ENCODE measurements around the gene MEIS2.
A peak's percentile ranks its signal among the peaks of the same experiment; 100 is the strongest.

MEIS2 gene

DNA sequence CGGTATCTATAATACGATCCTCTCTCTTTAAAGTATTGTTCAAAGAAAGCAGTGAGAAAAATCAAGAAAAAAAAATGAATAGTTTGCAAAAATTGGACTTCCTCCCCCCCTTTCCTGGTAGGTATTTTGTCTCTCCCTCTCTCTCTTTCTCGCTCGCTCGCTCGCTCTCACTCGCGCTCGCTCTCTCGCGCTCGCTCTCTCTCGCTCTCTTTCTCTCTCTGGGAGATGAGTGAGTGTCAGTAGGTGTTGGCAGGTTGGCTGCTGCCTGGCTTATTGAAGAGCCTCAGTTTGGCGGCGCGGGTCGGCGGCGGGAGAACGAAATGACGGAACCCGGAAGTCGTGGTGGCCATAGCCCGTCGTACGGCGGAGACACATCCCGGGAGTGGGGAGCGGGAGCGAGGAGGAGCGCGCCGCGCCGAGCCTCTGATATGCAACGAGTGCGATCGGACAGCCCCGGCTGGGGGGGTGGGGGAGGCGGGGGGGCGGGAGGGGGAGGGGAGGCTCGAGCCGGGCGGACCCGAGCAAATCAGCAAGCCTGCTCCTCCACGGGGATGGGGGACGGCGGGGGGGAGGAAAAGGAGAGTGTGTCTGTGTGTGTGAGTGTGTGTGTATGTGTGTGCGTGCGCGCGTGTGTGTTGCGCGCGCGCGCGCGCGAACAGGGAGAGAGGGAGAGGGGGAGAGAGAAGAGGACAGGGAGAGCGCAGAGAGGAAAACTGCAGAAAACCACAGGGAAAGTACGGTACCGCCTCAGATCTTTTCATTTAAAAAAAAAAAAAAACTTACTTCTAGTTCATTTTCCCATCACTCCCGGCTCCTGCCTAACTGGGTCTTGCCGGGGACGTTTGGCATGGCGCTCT lies at the start of gene MEIS2:
Gene MEIS2 (minus strand): TSS at position 441 of the 857 bp plus-strand sequence. CDS start 1,083 bp downstream, outside the sequence.
- DNase-seq, result peak; percentile 33

DNA sequence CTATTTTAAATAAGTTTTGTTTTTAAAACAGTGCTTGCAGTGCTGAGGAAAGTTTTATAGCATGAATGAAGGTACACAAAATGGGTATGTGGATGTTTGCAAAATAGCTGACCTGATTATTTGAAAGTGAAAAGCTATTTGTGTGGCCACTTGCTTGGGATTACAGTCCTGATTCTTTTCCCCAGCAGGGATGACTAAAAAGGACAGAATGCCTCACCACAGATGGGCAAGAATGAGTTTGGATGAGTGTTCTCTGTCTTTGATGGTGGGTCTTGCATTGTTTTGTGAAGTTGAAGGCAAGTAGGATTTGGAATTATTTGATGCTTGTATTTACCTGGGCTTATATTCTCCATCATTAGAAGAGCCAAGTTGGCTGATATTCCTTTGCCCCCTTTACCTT lies 48.8 kb upstream of the MEIS2 start:
- no peak for DNase-seq

DNA sequence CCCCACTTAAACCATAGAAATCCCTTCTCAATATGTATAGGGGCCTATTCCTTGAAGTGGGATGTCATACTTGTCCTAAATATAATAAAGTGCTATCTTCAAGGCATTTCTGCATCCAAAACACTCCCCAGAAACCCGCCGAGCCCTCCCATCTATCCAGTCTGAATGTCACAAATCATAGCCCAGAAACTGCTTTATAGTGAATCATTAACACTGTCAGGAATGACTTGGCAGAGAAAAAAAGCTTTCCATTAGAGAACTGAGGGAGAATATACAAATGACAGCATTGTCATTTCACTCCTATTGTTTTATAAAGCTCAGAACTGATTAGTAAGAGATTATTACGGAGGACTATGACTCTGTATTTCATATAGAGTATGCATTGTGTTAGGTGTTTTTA lies 48.4 kb upstream of the MEIS2 start:
- DNase-seq, result no peak

DNA sequence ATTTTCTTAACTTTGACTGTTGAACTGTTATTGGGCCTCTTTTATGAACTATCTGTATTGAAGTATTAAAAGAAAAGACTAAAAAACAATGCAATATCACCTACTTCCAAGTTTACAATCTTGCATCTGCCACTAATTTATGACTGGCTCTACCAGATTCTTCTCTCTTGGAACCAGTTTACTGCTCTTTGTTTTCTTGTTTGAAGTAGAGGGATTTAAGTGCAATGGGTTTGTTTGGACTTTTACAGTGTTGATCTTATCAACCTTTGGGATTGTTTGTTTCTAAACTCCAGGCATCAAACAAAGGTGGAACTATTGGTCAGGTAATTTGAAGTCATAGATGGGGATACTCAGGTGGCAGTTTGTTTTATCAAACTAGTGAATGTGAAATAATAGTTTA lies 43.0 kb upstream of the MEIS2 start:
- no peak for DNase-seq

DNA sequence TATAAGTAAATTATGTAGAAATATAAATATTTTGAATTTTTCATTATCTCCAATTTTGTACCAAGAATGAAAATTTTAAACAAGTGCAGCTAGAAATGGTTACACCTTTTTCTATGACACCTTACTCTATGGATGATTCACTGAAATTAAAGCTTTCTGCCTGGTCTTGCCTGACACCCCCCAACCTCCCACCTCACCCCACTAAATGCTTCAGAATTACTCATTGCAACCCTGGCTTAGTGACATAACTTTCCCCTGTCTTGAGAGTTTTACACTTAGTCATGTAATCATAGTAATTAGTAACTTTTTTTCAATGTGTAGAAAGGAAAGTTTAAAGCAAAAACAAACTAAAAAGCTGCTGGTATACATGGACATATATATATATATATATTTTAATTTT lies 42.0 kb upstream of the MEIS2 start:
- no peak for DNase-seq

DNA sequence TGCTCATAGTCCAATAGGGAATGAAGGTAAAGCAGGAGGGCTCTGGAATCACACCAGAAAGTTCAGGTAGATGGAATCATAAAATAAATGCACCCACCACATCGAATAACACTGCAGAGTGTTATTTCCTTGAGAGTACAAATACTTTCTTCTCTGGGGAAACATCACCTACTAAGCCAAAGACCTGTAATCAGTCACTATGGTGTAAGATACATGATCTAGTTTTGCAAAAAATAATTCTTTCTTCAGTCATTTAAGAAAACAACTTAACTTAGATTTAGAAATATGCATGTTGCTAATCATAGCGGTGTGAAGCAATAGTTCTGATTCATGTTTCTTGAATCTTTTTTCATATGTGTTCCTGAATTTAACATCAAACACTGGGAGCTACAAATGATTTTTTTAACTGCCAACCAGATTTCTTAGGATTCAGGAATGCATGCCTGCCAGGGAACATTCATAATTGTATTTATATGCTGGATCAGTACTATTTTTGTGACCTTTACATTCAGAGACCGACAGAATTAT lies 40.2 kb upstream of the MEIS2 start:
- DNase-seq, result no peak

DNA sequence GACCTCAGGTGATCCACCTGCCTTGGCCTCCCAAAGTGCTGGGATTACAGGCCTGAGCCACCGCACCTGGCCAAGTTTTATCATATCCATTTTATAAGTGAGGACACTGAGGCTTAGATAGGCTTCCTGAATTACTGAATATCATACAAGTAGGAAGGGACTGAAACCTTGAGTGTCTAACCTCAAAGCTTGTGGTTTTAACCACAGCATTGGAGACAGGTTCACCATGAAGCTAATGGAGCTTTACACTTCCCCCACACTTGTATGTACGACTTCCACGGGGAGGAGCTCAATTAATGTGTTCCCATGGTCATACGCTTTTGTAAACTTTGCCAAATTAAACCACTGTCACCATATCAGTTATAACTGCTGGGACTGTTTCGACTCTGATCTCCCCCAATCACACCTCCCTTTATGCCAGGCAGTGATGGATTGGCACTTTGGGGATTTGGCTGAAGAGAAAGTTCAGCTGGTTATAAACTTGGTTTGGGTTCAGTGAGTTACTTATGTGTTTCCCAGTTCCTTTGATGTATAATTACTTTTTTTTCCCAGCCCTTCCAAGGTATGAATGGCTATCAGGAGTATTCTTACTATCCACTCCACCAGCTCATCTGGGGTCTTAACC lies 38.4 kb upstream of the MEIS2 start:
- DNase-seq, result no peak

DNA sequence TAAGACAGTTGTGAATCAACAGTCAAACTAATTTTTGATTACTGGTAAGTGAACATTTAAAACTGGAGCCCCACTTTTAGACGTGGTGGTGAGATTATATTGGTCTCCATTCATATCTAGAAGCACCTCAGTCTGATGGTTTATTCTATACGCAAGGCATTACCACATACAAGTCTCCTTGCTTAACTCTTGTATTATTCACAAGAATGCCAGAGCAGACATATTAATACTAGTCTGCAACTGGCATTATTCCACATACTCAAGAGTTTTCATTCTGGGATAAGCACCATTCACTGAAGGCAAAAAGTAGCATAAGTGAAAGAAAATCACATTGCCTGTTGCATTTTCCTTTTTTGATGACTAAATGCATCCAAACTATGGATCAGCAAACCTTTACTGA lies 36.9 kb upstream of the MEIS2 start:
- no peak for DNase-seq

DNA sequence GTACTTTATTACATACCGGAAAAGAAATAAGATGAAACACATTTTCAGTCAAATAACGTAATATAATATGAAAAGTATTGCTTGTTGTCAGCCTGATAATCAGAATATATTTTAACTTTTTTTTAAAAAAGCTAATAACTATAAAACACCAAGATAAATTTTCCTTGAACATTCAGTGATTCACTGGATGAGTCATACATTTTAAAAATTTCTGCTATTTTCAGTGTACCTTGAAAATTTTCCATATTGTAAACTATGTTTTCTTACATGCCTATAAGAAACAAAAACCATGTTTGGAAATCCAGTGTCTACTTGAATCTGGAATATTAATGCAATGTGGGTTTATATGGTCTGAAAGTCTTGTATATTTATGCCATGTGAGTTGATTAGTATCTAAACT lies 36.3 kb upstream of the MEIS2 start:
- DNase-seq, result no peak

DNA sequence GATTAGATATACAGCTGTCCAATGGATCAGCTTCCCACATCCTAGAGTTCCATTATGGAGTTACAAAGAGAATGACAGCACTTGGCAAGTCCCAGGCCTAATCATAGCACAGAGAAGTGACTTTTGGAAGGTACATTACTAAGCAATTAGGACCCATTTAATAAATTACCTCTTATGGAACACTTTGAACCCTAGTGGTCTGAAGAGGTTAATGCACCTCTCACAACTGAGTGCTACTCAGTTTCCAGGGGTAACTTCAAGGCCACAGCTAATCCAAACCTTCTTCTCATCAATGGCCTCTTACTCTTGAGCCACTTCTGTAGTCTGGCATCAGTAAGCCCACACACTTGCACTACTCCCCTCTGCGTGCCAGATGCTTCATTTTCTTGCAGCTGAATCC lies 34.9 kb upstream of the MEIS2 start:
- no peak for DNase-seq

DNA sequence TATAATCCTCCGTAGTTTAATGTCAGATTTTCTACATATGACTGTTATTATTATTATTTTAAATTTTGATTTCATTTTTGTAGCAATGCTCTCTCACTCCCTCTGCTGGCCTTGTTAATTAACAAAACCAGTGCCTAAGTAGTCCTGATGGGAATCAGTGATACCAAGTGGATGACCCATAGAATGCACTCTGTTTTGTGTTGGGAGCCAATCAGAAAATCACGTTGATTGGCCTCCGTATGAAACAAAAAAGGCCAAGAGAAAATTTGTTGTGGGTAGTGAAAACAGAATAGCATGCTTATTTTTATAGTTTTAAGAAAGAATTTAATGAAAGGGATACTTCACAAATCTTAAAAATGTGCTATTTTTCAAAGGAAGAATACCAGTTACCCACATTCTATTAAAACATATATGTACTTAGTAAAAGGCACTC lies 34.4 kb upstream of the MEIS2 start:
- DNase-seq, result no peak

DNA sequence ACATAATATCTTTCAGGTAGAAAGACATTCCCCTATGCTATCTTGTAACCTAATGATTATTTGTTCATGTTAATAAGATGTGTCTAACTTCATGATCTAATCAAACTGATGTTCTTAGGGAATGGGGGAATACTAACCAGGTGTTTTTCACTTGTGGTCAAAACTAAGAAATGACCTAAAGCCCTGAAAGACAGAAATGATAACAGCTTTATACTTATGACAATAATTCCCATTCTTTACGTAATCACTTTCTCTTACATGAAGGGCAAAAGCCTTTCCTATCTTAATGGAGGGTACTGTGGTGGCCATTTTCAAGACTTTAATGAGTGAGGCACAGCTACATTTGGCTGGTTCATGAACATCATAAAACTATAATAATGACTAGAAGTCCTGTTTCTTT lies 33.9 kb upstream of the MEIS2 start:
- no peak for DNase-seq

DNA sequence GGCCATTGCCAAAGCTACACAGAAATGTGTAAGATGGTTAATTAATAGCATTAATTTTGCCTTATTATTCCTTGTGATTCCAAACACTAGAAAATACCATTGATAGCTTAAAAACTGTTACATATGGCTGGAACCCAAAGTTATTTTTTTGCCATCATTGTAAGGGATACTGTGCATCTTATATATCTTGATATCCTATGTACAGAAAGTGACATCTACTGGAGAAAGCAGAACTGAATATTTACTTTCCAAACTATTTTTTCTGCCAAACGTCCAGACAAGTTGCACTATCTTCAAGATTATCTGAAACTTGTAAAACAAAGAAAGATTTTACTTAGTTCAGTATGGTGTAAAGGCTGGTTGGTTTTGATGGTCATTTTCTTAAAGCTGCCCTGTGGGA lies 33.3 kb upstream of the MEIS2 start:
- no peak for DNase-seq

DNA sequence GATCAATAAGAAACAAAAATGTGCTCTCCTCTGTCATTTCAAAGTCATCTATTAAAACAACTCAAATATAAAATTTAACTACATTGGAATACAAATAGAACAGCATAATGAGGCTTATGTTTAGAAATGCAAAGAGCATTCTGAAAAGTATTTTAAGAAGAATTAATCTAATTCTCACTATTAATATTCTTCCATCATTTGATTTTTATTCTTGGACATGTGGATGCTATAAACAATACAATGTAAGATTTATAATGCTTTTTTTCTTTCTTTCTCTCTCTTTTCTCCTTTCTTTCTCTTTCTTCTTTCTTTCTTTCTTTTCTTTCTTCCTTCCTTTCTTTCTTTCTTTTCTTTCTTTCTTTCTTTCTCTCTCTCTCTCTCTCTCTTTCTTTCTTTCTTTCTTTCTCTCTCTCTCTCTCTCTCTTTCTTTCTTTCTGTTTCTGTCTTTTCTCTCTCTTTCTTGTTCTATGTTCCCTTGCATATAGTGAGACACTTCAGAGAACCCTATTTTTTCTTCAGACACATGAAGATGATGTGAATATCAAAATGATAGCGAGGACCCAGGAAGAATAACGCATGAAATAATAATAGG lies 32.6 kb upstream of the MEIS2 start:
- DNase-seq, result no peak

DNA sequence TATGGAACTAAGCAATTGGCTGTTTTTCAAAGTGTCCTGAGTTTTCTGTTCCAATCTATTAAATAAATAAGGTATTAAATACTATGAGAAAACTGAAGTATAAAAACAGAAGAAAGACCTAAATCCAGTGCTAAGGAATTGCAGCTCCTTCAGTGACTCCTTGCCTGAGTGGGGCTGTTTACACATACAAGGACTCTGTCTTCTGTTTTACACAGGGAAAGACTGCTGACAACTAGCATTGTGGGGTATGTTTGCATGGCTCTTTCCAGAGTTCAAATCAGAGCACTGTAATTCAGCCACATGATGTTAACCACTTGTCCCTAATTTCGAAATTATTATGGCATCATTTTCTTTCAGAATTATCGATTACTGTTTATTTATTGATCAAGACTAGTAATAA lies 31.3 kb upstream of the MEIS2 start:
- DNase-seq, result no peak

DNA sequence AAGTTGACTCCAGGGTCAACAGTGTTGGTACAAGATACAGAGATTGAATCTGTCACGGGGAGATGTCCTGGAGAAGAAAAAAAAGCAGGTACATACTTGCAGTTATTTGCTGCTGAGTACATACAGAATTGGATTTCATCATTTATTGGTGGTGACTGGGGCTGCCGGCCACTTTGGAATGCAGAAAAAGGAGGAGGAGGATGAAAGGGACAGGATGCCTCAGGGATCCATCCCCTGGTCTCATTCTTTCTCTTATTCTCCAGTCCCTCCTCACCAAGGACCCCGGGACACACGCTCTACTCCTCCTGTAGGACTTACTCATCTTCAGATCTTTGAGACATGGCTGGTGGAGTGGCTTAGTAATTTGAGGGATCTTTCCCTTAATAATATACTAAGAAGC lies 30.0 kb upstream of the MEIS2 start:
- no peak for DNase-seq

DNA sequence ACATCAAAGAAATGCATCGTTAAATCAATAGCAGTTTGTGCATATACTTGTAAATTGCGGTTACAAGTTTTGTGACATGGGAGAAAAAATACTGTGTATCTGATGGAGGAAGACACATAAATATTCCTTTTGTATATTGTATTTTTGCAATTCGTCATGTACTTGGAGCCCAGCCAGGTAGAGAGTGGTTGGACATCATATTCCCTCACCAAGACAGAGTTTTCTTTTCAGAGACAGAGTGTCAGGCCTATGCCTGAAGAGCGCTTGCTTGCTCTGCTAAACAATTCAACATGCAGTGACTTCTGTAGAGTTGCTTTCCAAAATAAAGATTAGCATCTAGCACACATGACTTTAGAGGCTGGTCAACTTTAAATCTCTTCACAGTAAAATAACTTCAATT lies 24.8 kb upstream of the MEIS2 start:
- no peak for DNase-seq

DNA sequence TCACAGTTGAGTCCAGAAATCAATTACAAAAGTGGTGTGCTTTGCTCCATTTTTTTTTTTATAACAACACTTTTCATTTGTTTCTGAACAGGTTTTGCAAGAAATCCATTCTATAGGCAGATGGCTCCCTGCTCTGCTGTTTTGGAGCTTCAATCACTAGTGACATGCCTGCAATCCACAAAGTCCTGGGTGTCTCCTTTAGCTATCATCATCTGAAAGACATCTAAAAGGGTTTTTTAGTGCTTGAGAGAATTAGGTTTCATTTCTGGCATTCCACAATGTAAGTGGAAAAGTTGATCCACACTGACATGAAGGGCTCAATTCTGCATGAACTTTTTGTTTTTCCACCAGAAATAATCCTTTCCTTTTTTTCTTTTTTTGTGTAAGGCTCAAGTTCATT lies 24.0 kb upstream of the MEIS2 start:
- DNase-seq, result no peak

DNA sequence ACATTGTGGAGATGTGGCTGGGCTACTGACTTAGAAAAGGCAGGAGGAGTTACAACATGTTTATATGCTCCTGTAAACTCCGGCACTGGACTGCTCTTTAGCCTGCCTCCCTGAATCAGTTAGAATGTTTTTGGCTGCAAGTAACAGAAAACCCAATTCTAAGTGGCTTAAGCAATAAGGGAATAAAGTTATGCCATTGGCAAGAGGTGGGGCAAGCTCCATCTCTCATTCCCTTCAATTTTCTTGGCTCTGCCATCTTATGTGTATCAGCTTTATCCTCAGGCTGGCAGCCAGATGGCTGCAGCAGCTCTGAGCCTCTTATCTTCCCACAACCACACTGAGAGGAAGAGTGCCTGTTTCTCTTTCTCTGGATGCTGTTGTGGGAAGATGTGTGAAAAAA lies 22.4 kb upstream of the MEIS2 start:
- DNase-seq, result no peak

DNA sequence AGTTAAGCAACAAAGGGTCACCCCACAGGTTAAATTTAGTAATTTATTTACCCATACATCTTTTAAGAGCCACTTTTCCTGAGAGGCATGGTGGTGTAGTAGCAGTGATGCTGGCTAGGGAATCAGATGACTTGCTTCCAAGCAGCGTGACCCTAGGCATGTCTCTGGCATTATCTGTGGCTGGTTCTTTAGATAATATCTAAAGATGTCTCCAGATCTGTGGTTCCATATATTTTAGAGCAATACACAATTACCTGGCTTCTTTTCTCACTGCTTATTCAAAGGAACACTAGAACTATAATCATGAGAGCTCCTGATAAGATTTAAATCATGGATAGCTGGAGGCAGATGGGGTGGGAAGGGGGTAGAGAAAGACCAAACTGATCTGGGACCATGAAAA lies 21.1 kb upstream of the MEIS2 start:
- no peak for DNase-seq

DNA sequence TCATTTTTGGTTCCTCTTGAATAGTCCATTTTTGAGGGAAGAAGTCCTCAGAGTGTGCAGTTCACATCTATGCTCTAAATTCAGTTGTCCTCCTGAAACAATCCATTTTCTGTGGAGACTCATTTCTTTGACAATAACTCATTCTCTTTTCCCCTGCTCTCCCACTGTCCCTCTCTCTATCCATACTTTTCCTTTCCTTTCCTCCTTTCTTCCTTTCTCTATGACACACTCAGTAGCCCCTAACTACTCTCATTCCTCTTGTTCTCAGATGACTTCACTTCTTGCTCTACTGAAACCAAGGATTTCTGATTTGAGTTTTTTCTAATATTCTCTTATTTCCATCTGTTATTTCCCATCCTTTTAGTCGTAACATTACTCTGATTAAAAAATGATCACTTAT lies 16.7 kb upstream of the MEIS2 start:
- no peak for DNase-seq

DNA sequence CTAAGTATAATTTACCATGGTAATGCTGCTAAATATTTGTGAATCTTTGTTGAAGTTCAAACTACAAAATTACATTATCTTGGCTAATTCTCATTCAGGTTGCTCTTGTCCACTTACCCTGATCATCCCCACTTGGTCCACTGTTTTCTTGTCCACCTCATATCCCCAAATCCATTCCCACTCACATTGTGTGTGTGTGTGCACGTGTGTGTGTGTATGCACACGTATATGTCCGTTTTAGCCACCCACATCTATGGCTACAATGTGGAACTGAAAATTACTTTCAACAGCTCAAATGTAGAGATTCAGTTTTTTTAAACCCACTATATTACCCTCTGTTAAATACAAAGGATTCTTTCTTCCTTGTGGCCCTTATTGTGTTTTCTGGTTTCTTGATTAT lies 15.2 kb upstream of the MEIS2 start:
- no peak for DNase-seq

DNA sequence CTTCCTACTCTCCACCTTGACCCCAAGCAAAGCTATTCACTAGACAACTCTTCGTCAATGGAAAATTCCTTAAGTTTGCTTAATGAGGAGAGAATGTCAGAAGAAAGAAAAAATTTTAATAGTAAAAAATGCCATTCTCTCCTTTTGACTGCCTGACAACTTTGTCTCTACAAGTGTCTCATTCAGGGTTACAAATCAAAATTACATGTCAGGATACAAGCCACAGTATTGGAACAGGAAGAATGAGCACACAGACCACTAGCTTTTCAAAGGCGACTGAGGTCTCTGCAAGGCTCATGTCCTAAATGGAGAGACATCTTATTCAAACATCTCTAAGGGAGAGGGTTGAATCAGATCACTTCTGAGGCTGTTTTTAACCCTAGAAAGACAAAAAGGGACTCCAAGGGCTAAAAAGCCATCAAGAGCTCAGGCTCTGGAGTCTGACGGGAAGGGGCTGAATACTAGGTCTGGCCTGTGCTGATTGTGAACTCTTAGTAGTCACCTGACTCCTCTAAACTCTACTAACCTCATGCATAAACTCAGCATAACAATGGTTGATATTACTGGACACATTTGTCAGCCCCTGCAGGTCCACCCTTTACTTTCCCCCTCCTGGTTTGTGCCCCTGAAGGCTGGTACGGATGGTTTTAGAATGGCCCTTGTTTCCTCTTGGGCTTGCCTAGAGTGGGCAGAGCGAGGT lies 12.8 kb upstream of the MEIS2 start:
- no peak for DNase-seq
